Tibial artery (tissue), 4 donors: ENCODE data around the gene GNL3.

ENCODE experiments used
- DNase-seq, 2 donors: peaks; one replicate each; pipeline ENCODE4 v3.0.0-alpha.2; 2019
- H3K27ac ChIP-seq, 2 donors: fragments of 200-600 bp; sonication (generic) in 1 of 2; 1 replicate in 1 of 2; 2 replicates in 1 of 2; pipeline ENCODE4 v1.5.1; 2018 to 2019; ENCODE audit warnings: mild to moderate bottlenecking in 1 of 2
- H3K27me3 ChIP-seq, 2 donors: fragments of 200-600 bp; sonication (generic) in 1 of 2; one replicate each; pipeline versions ENCODE4 v1.5.1 to v1.6.0; 2016 to 2019
- H3K36me3 ChIP-seq, 3 donors: fragments of 200-600 bp; sonication (generic) in 2 of 3; one replicate each; pipeline ENCODE4 v1.5.1; 2016 to 2019; ENCODE audit warnings: mild to moderate bottlenecking in 2 of 3
- H3K4me1 ChIP-seq, 4 donors: fragments of 200-600 bp; sonication (generic) in 2 of 4; 1 replicate in 3 of 4; 2 replicates in 1 of 4; pipeline ENCODE4 v1.5.1; 2016 to 2019
- H3K4me3 ChIP-seq, 2 donors: fragments of 200-600 bp; sonication (generic) in 1 of 2; 1 replicate in 1 of 2; 2 replicates in 1 of 2; pipeline ENCODE4 v1.5.1; 2018 to 2019; ENCODE audit warnings: mild to moderate bottlenecking in 2 of 2
- H3K9me3 ChIP-seq, 3 donors: fragments of 200-600 bp; sonication (generic) in 1 of 3; one replicate each; pipeline ENCODE4 v1.5.1; 2016 to 2019
- CTCF ChIP-seq, 2 experiments: fragments of 200-600 bp in 1 of 2; fragments of 450-650 bp in 1 of 2; IDR thresholded peaks; one replicate each; pipeline ENCODE4 v1.5.1; 2017 to 2019; ENCODE audit warnings: antibody characterized with exemption in 2 of 2, mild to moderate bottlenecking in 1 of 2, moderate library complexity in 1 of 2
- intact Hi-C: fragments of 100-400 bp; cut with DNase I; formaldehyde crosslinking; loops from one replicate; pipeline ENCODE4 v1.15.0; 2023; ENCODE audit warnings: low total_unique reads

GNL3 gene

DNA sequence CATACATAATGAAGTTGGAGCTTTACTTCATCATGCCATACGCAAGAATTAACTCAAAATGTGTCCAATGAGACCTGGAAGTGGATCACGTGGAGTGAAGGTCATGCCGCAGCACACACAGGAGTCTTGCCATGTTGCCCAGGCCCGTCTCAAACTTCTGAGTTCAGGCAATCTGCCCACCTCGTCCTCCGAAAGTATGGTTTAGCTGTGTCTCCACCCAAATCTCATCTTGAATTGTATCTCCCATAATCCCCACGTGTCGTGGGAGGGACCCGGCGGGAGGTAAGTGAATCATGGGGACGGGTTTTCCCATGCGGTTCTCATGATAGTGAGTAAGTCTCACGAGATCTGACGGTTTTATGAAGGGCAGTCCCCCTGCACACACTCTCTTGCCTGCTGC lies 45.8 kb downstream of the GNL3 start:
- intact Hi-C loops, result no loop called here
- Histone ChIP-seq H3K27ac (no peak overlapping the region), H3K4me1 (no peaks in the 10 kb centered on the region), H3K4me3 (no peak overlapping the region), H3K36me3 (peaks cover 60 to 78% (median 60%) of the 10 kb centered on the region in 3 donors), H3K27me3 (no peaks in the 10 kb centered on the region), H3K9me3 (no peaks in the 10 kb centered on the region)
- no peak for DNase-seq
- TF ChIP-seq CTCF (IDR thresholded peaks at IDR 0.05), result no peak

DNA sequence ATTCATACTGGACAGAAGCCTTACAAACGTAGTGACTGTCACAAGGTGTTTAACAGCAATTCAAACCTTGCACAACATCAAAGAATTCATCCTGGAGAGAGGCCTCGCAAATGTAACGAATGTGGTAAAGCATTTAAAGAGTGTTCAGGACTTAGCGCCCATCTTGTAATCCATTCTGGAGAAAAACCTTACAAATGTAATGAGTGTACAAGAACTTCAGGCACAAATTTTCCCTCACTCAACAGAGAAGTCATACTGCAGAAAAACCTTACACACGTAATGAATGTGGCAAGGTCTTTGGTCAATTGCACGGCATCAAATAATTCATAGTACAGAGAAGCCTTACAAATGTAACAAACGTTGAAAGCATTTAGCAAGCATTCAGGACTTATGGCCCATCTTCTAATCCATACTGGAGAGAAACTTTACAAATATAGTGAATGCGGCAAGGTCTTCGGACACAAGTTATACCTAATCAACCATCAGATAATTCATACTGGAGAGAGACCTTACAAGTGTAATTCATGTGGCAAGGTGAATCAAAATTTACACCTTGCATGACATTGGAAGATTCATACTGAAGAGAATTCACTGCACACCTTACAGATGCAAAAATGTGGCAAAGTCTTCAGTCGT lies 47.5 kb downstream of the GNL3 start:
- no peaks in the 10 kb centered on the region for H3K9me3 ChIP-seq
- no peak overlapping the region for H3K4me3 ChIP-seq
- H3K36me3 ChIP-seq, result peaks cover 64 to 96% (median 66%) of the 10 kb centered on the region in 3 donors
- no peak for DNase-seq
- no peaks in the 10 kb centered on the region for H3K4me1 ChIP-seq
- no peaks in the 10 kb centered on the region for H3K27me3 ChIP-seq
- H3K27ac ChIP-seq, result no peak overlapping the region
- TF ChIP-seq CTCF (IDR thresholded peaks at IDR 0.05), result no peak
- intact Hi-C loops, result no loop called here

GRCh38 chr3:52739730-52740129 lies 53.9 kb downstream of the GNL3 start:
- intact Hi-C loops, result loop anchor here (5.0 kb wide), 1 partner anchor 193 kb away; no protein-coding TSS in a partner anchor
- H3K27me3 ChIP-seq, result no peaks in the 10 kb centered on the region
- H3K4me3 ChIP-seq, result no peak overlapping the region
- TF ChIP-seq CTCF (IDR thresholded peaks at IDR 0.05), result no peak
- H3K36me3 ChIP-seq, result peaks cover 54 to 99% (median 88%) of the 10 kb centered on the region in 3 donors
- H3K27ac ChIP-seq, result no peak overlapping the region
- no peak for DNase-seq
- H3K9me3 ChIP-seq, result no peaks in the 10 kb centered on the region
- no peaks in the 10 kb centered on the region for H3K4me1 ChIP-seq

- H3K4me1 ChIP-seq, result no peaks in the 10 kb centered on the region
- no peak overlapping the region for H3K27ac ChIP-seq
- no peaks in the 10 kb centered on the region for H3K27me3 ChIP-seq
- DNase-seq, result no peak
- no peak overlapping the region for H3K4me3 ChIP-seq
- TF ChIP-seq CTCF (IDR thresholded peaks at IDR 0.05), result peak; percentile 59 to 63
- intact Hi-C loops, result loop anchor here (2.0 to 5.0 kb wide), 2 partner anchors 190 to 330 kb away; no protein-coding TSS in a partner anchor
- peaks cover 63 to 98% (median 88%) of the 10 kb centered on the region in 3 donors for H3K36me3 ChIP-seq
- H3K9me3 ChIP-seq, result no peaks in the 10 kb centered on the region
Observed at GRCh38 chr3:52742418-52743041, 56.7 kb downstream of the GNL3 start.

- no peak for DNase-seq
- no peaks in the 10 kb centered on the region for H3K4me1 ChIP-seq
- no peaks in the 10 kb centered on the region for H3K27me3 ChIP-seq
- peaks cover 58 to 98% (median 88%) of the 10 kb centered on the region in 3 donors for H3K36me3 ChIP-seq
- no peaks in the 10 kb centered on the region for H3K9me3 ChIP-seq
- TF ChIP-seq CTCF (IDR thresholded peaks at IDR 0.05), result no peak
- no peak overlapping the region for H3K4me3 ChIP-seq
- intact Hi-C loops, result loop anchor here (2.0 to 5.0 kb wide), 2 partner anchors 189 to 330 kb away; no protein-coding TSS in a partner anchor
- no peak overlapping the region for H3K27ac ChIP-seq
Observed at GRCh38 chr3:52743152-52743551, 57.3 kb downstream of the GNL3 start.
